ENCODE measurements around the gene MANBA.

The MANBA gene

DNA sequence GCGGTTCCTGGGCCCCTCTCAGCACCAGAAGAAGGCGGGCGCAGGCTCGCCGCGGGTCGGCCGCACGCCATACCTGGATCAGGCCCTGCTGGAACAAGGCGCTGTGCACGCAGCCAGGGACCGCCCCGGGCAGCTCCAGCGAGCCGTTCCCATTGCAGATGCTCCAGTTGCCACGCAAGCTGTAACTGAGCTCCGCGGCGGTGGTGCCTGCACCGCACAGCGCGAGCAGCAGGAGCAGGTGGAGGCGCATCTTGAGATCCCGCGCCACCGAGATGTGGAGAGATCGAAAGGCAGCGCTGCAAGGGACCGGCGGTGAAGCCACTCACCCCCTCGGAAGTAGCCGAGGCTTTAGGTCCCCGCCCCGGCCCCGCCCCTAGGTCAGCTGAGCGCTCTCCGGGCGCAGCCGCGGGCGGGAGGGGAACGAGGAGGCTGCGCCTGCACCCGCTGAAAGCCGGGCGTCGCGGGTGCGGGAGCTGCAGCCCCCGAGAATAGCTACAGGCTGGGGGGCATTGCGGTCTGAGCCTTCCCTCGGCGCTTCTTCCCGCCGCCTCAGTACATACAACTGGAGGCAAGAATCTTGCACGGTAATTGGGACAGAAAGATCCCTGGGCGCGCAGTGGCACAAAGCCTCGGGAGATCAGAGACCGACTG, at the start of gene MANBA:
MANBA (minus strand) TSS at position 324 of the 651 bp plus-strand sequence; CDS start at position 250, 74 bp downstream.
- DNase-seq, result peak; percentile 36

DNA sequence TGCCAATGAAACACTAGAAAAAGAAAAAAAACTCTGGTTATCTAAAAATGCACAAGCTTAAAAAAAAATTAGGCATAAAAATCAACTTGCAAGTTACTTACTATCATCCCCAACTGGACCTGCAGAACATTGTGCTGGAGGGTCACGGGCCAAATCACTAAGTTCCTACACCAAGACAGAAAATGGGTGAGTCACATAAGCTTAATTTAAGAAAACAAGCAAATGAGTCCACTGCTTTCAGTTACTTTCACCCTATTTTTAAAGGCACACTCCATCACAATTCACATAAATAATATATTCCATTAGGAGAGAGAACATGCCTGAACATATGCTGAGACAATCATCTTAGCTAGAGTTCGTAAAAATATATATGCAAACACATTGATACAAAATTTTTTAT, 48.9 kb upstream of the MANBA start:
- DNase-seq, result no peak

DNA sequence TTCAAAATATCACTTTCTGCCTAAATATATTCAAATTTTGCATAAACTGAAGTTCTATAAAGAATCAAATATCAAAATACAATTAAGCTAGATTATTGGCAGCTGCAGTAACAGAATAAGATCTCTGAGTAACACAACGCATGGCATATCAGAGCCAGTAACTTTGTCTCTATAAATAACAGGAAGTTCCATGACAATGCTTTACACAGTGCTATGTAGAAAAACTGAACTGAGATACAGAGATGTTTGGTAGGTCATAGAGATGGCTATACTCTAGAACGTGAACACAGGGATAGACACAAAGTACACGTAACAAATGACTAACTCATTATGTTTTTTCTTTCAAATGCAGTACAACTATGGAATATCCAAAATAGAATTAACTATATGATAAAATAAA, 48.4 kb upstream of the MANBA start:
- no peak for DNase-seq

DNA sequence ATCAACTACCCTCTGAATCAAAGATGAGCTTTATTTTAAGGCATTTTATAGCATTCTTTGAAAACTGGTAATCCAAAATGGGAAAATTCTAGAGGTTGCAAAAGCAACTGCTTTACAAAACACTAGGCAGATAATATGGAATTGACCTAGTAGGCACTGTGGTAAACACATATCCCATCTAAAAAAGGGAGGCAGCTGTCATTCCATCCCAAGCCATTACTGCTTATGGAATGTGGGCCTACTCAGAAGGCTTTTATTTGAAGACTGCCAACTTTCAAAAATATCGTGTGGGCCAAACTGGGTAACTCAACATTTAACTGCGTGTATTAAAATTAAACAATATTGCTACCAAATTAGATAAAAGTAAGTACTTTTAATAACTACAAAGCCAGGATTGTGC, 47.2 kb upstream of the MANBA start:
- DNase-seq, result no peak

DNA sequence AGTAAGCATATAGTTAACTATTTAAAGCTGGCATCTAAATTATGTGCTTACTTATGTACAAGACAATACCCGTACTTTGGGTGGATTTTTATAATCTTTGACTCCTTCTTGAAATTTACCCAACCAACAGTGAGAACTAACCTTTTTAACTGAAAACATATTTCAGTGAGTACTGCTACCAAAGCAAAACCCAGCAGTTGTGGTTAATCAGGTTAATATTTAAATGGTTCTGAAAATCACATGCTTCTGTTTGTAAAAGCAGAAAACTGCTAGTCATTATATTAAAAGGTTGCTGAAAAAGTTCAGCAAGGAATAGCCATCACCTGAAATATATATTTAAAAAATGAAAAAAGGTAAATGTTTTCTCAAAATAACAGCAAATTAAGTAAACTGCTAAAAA, 46.6 kb upstream of the MANBA start:
- no peak for DNase-seq

DNA sequence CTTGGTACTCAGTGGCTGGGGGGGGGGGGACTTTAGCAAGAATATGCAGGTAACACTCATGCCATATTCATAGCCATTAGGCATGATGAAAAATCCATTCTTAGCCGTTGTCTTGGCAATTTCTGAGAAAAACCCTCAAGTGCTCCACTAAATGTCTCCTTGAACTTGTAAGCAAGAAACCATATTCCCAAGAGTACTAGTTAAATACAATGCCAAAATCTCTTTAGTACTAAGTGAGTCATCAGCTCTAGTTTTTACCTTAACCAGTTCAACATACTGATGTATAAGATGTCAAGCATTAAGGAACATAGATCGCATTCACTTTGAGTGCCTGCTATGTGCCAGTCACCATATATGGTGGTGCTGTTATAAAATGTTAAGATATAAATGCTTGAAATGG, 39.0 kb upstream of the MANBA start:
- no peak for DNase-seq

DNA sequence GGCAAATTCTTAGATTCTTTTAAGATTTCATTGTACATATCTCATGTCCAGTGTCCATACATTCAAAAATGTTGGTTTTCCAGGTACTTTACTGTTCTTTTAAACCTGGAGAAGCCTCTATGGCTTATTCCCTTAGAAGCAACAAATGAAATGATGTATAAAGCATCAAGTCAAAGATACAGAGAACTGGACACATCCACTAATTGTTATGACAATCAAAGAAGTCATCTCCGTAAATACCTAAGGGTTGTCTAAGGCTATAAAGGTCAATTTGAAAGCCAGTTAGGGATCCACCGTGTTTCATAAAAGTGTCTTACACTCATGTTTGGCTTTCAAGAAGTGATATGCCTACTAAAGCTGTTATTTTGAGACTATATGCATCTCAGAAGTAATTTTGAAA, 34.2 kb upstream of the MANBA start:
- DNase-seq, result no peak

DNA sequence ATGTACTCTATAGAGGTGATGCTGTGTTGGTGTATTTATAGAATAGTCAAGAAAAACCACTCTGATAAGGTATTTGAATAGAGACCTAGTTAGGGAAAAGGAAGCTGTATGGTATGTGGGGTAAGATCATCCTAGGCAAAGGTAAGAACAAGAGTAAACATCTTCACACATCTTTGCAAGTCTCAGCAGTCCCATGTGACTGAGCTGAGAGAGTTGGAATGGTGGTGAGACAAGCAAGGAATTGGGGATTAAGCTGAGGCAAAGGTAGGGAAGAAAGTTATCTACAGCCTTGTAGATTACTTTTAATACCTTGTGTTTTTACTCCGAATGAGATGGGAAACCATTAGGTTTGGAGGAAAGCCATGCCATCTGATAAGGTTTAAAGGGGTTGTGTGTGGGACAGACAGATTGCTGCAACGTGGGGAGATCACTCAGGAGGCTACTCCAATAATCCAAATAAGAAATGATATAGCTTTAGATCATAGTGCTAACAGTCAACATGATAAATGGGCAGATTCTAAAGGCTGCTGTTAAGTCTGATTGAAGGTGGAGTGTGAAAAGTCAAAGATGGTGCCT, 31.7 kb upstream of the MANBA start:
- no peak for DNase-seq

DNA sequence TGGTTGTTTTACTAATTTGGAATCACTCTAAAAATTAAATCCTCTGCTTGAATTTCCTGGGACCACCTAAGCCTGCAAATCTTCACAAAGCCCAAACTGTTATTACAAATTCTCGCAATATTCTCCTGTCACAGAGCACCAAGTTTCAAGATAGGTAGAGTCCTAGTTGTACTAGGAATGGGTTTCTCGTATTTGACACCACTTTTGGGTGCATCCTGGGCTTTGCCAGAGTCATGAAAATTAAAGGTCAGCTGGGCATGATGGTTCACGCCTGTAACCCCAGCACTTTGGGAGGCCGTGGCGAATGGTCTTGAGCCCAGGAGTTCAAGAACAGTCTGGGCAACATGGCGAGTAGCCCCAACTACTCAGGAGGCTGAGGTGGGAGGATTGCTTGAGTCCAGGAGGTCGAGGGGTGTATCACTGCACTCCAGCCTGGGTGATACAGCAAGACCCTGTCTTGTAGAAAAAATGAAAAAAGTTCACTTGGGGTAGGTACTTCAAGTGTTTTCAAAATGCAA, 30.6 kb upstream of the MANBA start:
- DNase-seq, result no peak

DNA sequence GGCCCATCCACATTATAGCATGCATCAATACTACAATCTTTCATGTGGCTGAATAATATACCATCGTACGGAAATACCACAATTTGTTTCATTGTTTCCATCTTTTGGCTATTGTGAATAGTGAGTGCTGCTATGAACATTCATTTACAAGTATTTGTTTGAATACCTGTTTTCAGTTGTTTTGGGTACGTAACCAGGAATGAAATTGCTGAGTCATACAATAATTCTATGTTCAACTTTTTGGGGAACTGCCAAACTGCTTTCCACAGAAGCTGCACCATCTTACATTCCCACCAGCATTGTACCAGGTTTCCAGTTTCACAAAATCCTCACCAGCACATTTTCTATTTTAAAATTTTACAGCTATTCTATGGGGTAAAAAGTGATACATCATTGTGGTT, 28.5 kb upstream of the MANBA start:
- DNase-seq, result no peak

DNA sequence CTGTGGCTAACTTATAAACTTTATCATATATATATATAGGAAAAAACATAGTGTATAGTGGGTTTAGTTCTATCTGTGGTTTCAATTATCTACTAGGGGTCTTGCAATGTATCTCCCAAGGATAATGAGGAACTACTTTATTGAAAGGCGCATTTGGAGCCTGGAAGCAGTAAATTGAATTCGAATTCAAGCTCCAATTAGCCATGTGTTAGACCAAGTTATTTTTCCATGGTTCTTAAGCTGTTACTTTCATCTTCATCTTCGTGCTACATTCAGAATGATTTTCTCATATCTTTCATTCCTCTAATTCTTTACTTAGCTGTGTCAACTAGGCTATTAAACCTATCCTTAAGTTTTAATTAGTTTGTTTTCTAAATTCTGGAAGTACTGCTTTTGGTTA, 27.2 kb upstream of the MANBA start:
- no peak for DNase-seq

DNA sequence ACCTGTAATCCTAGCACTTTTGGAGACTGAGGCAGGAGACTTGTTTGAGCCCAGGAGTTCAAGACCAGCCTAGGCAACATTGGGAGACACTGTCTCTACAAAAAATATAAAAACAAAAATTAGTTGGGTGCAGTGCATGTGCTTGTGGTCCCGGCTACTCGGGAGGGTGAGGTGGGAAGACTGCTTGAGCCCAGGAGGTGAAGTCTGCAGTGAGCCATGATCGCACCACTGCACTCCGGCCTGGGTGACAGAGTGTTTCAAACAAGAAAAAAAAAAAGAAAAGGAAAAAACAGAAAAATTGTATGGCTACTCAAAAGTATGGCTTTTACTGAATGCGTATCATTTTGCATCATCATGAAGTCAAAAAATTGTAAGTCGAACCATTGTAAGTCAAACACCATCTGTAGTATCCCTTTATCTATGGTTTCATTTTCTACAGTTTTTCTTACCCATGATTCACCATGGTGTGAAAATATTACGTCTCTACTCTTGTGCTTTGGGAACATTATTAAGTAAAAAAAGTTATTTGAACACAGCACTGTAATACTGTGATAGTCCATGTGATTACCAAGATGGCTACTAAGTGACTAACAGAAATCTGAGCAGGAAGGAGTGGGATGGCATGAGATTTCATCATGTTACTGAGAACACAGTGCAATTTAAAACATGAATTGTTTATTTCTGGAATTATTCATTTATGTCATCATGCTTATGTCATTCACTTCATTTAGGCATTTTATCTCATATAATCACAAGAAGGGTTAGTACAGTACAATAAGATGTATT, 26.5 kb upstream of the MANBA start:
- no peak for DNase-seq

DNA sequence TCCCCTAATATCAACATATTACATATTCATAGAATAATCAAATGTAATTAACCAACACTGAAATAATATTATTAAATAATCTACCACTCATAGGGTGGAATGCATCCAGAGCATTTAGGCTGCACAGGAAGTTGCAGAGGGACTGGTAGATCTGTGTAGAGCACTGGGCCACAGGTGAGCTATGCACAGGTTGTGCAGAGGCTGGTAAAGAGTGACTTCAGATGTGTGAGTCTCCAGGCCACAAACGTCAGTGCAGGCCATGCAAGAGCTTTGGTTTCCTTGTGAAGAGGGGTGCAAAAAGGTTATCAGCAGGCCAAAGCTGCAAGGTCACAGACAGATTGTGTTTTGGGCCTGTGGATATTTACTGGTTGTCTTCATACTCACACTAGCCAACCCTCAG, 25.5 kb upstream of the MANBA start:
- no peak for DNase-seq

DNA sequence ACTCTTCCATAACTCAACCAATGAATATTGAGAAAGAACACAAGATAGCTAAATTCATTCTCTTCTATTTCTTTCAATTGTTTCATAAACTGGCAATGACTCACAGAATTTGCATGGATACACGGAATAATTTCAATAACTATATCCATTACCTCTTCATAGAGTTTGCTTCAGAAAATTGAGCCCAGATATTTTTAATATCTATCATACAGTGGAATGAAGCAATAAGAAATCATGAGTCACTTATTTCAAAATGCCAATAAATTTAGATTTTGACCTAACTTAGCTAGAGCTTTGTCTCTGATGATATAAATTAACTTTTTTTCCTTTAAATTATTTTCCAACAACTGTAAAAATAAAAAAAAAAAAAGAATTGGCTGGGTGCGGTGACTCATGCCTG, 22.2 kb upstream of the MANBA start:
- DNase-seq, result no peak

DNA sequence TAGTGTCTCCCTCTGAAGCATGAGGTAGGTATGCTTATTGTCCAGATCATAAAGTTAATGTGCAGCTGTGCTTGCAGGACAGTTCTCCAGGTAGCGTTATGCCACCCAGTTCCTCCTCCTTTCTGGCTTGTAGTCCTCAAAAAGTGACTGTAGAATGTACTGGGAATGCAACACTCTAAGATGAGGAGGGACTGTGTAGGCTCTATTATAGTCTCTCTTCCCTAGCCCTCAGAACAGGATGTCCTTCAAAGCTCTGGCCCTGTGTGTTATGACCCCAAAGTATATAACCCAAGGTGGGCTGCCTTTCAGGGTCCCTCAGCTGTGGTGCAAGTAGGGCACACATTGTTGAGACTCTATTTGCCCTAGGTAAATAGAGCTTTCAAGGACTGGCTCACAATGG, 20.8 kb upstream of the MANBA start:
- DNase-seq, result no peak

DNA sequence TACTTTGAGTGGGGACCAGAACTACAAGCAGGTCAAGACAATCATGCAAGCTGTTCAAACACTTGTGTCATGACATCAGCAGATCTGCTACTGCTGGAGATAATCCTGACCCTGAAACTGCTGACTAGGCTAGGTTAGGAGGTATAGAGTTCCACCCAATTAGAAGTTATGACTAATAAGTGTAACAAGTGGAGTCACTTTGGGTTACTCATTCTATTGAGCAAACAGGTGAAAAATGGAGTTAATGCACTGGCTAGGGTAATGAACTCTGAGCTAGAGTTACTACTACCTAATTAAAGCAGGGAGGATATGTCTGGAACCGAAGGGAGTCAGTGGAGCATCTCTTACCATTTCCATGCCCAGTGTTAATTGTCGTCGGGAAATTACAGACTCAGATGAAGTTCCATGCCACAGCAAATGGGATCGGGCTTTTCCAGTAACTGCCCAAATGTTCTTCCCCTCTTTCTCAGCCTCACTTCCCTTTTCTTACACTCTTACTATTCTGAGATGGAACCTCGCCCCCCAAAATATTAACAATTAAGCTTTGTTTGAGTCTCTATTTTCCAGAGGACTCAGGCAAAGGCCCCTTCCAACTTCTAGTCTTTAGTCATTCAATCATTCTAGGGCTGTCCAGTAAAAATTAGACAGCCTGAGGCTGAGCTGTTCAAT, 19.8 kb upstream of the MANBA start:
- DNase-seq, result no peak

DNA sequence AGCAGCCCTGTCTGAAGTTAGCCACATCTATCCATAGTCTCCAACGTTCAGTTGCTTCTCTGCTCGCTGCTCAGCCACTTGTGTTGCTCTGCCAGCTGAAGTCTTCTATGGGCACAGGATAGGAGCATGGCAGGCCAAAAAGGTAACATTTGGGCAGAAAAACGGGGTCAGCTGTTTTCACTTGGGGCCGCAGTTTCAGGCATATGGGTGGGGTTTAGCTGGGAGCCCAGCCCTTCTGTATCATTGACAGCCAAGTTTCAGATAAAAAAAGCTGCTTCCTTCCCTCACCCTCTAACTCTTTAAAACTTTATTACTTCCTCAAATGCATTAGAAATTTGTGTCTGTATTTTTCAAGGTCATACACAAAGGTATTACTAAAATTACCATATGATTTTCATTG, 18.4 kb upstream of the MANBA start:
- no peak for DNase-seq

DNA sequence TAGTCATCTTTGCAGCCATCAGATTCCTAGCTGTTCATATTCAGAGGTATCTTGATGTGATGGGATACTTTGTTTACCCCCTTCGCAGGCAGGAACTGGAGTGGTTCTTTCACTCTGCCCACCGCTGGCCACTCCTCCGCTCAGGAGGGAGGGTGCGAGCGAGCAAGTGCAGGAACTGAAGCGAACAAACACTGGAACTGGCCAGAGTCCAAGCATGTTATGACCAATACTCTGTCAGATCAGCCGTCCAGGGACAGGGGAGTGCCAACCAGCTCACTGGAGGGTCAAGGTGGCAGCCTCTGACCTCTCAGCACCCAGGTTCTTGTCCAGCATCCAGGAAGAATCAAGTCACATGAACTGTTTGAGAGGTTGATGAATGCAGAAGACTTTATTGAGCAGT, 18.0 kb upstream of the MANBA start:
- no peak for DNase-seq

DNA sequence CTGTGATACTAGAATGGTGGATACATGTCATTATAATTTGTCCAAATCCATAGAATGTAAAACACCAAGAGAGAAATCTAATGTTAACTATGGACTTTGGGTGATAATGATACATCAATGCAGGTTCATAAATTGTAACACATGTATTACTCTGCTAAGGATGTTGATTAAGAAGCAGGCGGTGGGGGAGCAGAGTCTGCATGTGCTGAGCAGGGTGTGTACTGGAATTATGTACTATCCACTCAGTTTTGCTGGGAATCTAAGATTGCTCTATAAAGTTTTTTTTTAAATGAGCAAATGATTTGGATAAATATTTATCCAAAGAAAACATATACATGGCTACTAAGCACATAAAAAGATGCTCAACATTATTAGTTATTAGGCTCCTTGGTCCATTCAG, 15.0 kb upstream of the MANBA start:
- no peak for DNase-seq

DNA sequence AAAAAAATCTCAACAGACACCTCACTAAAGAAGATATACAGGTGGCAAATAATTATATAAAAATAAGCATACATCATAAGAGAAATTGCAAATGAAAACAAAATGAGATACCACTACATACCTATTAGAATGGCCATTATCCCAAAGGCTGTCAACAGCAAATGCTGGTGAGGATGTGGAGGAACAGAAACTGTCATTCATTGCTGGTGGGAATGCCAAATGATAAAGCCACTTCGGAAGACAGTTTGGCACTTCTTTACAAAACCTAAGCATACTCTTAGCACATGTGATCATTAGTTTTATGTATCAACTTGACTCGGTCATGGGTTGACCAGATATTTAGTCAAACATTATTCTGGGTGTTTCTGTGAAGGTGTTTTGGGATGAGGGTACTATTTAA, 13.5 kb upstream of the MANBA start:
- DNase-seq, result no peak

DNA sequence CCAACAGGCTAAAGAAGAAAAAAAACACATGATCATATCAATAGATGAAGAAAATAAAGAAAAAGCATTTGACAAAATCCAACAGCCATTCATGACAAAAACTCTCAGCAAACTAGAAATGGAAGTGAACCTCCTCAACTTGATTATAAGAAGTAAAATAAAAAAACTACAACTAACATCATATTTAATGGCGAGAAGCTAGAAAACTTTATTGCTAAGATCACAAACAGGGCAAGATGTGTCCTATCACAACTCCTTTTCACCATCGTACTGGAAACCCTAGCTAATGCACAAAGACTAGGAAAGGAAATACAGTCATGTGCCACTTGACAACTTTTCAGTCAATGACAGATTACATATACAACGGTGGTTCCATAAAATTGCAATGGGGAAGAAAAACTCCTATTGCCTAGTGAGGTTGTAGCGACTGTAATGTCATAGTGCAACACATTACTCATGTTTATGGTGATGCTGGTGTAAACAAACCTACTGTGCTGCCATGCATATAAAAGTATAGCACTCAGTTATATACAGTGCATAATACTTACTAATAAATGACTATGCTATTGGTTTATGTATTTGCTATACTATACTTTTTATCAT, 12.1 kb upstream of the MANBA start:
- no peak for DNase-seq

DNA sequence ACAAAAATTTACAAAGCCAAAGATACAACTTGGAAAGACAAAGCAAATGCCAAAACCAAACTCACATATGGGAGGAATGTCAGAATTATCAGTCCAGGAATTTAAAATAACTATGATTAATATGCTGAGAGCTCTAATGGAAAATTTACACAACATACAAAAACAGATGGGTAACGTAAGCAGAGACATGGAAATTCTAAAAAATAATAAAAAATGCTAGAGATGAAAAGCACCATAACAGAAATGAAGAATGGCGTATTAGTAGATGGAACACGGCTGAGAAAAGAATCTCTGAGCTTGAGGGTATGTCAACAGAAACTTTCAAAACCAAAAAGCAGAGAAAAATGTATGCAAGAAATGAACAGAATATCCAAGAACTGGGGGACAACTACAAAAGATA, 4.1 kb upstream of the MANBA start:
- DNase-seq, result no peak

DNA sequence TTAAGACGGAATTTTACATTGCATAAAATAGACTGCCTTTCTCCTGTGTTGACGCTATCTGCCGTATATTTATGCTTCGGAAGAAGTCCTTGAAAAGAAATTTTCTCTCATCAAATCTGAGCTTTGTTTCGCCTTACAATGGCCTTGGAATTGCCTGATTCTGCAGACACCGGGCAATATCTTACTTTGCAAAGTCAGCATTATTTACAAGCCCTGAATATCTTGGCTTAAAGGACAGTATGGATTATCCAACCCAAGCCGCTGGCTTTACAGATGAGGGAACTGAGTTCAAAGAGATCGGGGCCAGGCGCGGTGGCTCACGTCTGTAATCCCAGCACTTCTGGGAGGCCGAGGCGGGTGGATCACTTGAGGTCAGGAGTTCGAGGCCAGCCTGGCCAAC, 1.1 kb upstream of the MANBA start:
- DNase-seq, result no peak

All from NCI-H1694 (cell line).